ENCODE measurements around the gene USP32. TPM values are rescaled to one million over a fixed set of nuclear protein-coding genes. Genes with fewer than 3 reads are reported as not detected.
A peak's percentile ranks its signal among the peaks of the same experiment; 100 is the strongest.
"Not testable (repeated sequence)": the region's sequence is repeated elsewhere in the genome, so short reads cannot be mapped to it uniquely, and the experiment has no call there.

USP32 gene
- total RNA-seq, 1 experiment from 2014 or later, result 34.9 TPM

GRCh38 chr17:60247836-60248461 is 144.0 kb downstream of the USP32 start:
- no peak for DNase-seq (ENCODE audit: extremely low read depth, low read depth)

- DNase-seq (ENCODE audit: extremely low read depth, low read depth), result no peak
These were observed 147.3 kb downstream of the USP32 start for GRCh38 chr17:60244656-60245055.

GRCh38 chr17:60240290-60240689 is 151.6 kb downstream of the USP32 start:
- DNase-seq (ENCODE audit: extremely low read depth, low read depth), result no peak

- DNase-seq (ENCODE audit: extremely low read depth, low read depth), result no peak
These were observed 160.2 kb downstream of the USP32 start for GRCh38 chr17:60231691-60232090.

GRCh38 chr17:60231234-60231633 is 160.7 kb downstream of the USP32 start:
- peak; percentile 18 for DNase-seq (ENCODE audit: extremely low read depth, low read depth)

- DNase-seq (ENCODE audit: extremely low read depth, low read depth), result no peak
These were observed 161.6 kb downstream of the USP32 start for GRCh38 chr17:60230358-60230757.

- no peak for DNase-seq (ENCODE audit: extremely low read depth, low read depth)
These were observed 162.6 kb downstream of the USP32 start for GRCh38 chr17:60229188-60229802.

GRCh38 chr17:60227276-60227675 is 164.7 kb downstream of the USP32 start:
- DNase-seq (ENCODE audit: extremely low read depth, low read depth), result not testable (repeated sequence)

- peak; percentile 60 for DNase-seq (ENCODE audit: extremely low read depth, low read depth)
These were observed 167.9 kb downstream of the USP32 start for GRCh38 chr17:60224064-60224463.

GRCh38 chr17:60223456-60223855 is 168.5 kb downstream of the USP32 start:
- DNase-seq (ENCODE audit: extremely low read depth, low read depth), result no peak

GRCh38 chr17:60218774-60219173 is 173.2 kb downstream of the USP32 start:
- not testable (repeated sequence) for DNase-seq (ENCODE audit: extremely low read depth, low read depth)

GRCh38 chr17:60215895-60216294 is 176.0 kb downstream of the USP32 start:
- not testable (repeated sequence) for DNase-seq (ENCODE audit: extremely low read depth, low read depth)

GRCh38 chr17:60211282-60211681 is 180.7 kb downstream of the USP32 start:
- DNase-seq (ENCODE audit: extremely low read depth, low read depth), result not testable (repeated sequence)

- not testable (repeated sequence) for DNase-seq (ENCODE audit: extremely low read depth, low read depth)
These were observed 183.6 kb downstream of the USP32 start for GRCh38 chr17:60208302-60208701.

- DNase-seq (ENCODE audit: extremely low read depth, low read depth), result not testable (repeated sequence)
These were observed 186.2 kb downstream of the USP32 start for GRCh38 chr17:60205782-60206181.

GRCh38 chr17:60198630-60199029 is 193.3 kb downstream of the USP32 start:
- DNase-seq (ENCODE audit: extremely low read depth, low read depth), result not testable (repeated sequence)

- not testable (repeated sequence) for DNase-seq (ENCODE audit: extremely low read depth, low read depth)
These were observed 197.8 kb downstream of the USP32 start for GRCh38 chr17:60194141-60194540.

- DNase-seq (ENCODE audit: extremely low read depth, low read depth), result no peak
These were observed 198.5 kb downstream of the USP32 start for GRCh38 chr17:60193482-60193881.

GRCh38 chr17:60193032-60193431 is 198.9 kb downstream of the USP32 start:
- not testable (repeated sequence) for DNase-seq (ENCODE audit: extremely low read depth, low read depth)

GRCh38 chr17:60190032-60190431 is 201.9 kb downstream of the USP32 start:
- not testable (repeated sequence) for DNase-seq (ENCODE audit: extremely low read depth, low read depth)

GRCh38 chr17:60188759-60189158 is 203.2 kb downstream of the USP32 start:
- no peak for DNase-seq (ENCODE audit: extremely low read depth, low read depth)
